ENCODE measurements around the gene LY6G5B.

Gene LY6G5B

GRCh38 chr6:31662124-31662723, 7.6 kb upstream of the LY6G5B start:
- DNase-seq (ENCODE audit: low read depth in 2 of 3, low spot score in 1 of 3): no peak

GRCh38 chr6:31663126-31663960, 6.4 kb upstream of the LY6G5B start:
- no peak for DNase-seq (ENCODE audit: low read depth in 2 of 3, low spot score in 1 of 3)

DNA sequence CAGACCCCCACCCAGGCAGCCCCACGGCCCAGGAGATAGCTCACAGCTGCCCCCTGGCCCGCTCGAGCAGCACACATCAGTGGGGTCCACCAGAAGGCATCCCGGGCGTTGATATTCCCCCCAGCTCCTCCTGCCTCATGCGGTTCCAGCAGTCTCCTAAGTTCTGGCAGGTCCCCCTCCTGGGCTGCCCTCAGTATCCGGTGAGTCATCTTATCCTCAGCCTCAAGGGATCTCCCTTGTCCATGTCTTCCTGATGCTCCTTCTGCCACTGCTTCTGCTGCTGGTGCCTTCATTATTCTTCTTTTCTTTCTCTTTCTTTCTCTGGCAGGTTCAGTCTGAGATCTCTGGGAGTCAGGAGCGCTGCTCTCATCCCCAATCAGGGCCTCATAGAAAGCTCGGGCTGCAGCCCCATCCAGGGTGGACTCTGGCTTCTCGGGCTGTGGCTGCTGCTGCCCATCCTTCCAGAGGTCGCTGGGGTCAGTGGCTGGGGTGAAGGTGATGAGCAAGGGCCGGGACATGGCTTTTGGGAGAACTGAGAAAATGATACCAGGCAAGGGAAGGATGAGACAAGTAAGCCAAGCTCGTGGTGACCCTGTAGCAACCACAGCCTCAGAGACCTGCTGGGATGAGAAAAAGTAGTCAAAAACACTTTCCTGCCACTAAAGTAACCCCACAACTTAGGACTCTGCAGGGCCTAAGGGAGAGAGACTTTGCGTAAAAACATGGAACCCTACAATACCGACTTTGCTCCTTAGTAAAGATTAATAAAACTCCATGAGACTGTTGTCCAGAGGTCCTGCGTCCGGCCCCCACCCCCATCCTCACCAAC, 5.6 kb upstream of the LY6G5B start:
- DNase-seq (ENCODE audit: low read depth in 2 of 3, low spot score in 1 of 3): no peak

GRCh38 chr6:31664790-31665500, 4.8 kb upstream of the LY6G5B start, which contains the start of gene GPANK1:
Gene GPANK1 (minus strand): TSS chr6:31664997. CDS start chr6:31664478, 519 bp downstream.
- DNase-seq (ENCODE audit: low read depth in 2 of 3, low spot score in 1 of 3): peak; percentile 78 to 84 (median 83)

DNA sequence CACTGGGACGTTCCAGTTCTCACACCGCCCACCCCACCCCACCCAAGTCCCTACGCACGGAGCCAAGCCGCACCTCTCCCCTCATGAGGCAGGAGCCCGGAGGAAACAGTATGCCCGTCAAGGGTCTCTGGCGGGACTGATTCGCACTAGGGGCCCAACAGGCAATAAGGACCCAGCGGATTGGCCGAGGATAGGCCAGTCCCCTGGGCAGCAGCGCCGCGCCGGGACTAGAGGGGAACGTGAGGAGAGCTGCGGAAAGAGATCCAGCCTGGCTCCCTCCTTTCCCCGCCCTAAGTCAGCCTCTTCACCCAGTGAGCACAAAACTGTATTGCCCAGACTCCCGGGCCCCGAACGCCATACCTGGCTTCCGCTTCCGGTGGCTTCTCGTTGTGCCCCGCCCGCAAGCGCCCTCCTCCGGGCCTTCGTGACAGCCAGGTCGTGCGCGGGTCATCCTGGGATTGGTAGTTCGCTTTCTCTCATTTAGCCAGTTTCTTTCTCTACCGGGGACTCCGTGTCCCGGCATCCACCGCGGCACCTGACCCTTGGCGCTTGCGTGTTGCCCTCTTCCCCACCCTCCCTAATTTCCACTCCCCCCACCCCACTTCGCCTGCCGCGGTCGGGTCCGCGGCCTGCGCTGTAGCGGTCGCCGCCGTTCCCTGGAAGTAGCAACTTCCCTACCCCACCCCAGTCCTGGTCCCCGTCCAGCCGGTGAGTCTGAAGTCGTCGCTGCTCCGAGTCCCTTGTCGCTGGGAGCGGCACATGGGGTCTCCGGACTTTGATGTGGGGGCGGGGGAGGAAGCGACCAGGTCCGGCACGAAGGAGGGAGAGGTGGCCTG, 4.1 kb upstream of the LY6G5B start, which contains the start of gene CSNK2B:
TSS of gene CSNK2B (plus strand) at position 580 of the 836 bp plus-strand sequence. CDS start 752 bp downstream, outside the sequence.
- peak; percentile 97 to 98 (median 97) for DNase-seq (ENCODE audit: low read depth in 2 of 3, low spot score in 1 of 3)

DNA sequence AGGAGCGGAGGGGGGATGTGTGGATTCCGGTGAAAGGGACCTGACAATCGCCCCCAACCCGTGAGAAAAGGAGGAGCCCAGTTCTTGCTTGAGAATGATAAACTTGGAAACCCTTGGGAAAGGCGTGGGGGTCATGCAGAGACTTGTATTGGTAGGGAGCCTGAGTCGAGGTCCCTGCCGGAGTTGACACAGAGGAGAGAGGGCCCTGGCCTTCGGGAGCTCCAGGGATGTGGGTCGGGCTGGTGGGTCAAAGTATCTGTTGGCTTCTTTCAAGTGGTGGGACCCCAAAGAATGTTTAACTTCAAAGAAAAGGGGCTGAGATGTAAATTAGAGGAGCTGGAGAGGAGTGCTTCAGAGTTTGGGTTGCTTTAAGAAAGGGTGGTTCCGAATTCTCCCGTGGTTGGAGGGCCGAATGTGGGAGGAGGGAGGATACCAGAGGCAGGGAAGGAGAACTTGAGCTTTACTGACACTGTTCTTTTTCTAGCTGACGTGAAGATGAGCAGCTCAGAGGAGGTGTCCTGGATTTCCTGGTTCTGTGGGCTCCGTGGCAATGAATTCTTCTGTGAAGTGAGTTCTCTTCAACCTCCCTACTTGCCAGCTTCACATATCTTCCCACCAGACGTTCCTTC, 3.3 kb upstream of the LY6G5B start:
- no peak for DNase-seq (ENCODE audit: low read depth in 2 of 3, low spot score in 1 of 3)

GRCh38 chr6:31676322-31676903, 6.6 kb downstream of the LY6G5B start:
- no peak for DNase-seq (ENCODE audit: low read depth in 2 of 3, low spot score in 1 of 3)

DNA sequence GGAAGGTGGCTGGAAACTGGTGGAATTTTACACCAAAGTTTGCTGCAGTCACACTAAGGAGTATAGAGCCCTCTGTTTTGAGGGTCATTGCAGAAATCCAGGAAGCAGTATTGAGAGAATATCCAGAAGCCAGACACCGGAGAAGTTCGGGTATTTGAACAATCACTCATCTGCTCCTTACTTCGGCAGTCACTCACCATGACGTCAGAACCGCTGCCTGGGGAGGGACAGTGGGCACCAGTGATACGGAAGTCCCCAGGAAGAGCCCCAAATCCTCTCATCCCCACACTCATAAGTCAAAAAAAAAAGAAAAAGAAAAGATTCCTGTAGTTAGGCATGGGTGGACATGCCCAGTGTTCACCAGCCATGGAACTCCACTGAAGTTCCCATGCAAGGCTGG, 7.1 kb downstream of the LY6G5B start:
- DNase-seq (ENCODE audit: low read depth in 2 of 3, low spot score in 1 of 3): no peak

DNA sequence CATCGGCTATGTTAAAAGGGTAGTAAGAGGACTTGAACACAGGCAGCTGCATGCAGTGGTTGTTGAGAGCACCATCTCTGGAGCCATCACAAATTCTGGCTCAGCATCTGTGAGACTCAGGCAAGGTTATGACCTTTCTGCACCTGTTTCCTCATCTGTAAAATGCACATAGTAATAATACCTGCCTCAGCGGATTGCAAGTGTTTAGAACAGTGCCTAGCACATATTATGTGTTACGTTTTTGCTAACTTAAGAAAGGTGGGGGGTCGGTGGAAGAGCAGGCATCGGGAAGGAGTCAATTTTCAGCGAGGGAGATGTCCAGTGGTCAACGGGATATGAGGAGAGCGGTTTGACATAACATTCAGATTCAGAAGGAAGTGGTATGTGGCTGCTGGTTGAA, 8.2 kb downstream of the LY6G5B start:
- DNase-seq (ENCODE audit: low read depth in 2 of 3, low spot score in 1 of 3): no peak

DNA sequence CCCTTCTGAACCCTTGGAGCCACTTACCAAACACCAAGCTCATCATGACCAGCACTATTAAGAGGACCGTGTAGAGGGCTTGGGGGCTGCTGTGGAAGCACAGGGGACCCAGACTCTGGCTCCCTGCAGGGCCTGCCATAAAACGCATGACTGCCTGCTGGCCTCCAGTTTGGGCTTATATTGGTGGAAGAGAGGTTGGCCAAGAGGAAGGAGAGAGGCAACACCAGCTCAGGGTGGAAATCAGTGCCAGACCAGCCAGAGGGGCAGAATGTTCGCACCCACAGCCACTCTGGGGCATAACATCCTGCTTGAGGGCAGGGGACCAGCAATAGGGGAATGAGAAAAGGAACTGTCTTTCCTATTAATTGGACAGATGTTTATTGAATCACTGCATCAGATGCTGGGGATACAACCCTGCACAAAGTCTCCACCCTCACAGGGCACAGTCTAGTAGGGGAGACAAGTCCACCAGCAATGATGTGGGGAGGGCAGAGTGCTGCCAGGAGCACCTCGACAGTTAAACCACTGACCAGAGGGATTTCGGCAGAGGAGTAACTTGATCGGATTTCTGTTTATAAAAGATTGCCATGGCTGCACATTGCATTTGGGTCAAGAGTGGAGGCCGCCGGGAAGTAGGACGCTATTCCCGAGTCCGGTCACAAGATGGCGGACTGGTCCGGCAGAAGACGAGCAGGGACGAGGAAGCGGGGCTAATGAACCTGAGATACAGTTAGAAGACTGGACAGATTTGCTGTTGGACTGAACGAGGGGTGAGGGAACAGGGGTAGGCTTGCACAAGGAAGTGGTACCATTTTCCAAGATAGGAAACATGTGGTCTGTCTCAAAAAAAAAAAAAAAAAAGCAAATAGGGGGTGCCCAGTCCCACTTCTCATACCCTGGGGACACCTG, 10.7 kb downstream of the LY6G5B start, which contains the start of gene LY6G5C:
TSS of gene LY6G5C (minus strand) at position 842 of the 909 bp plus-strand sequence. CDS start at position 148, 694 bp downstream.
- DNase-seq (ENCODE audit: low read depth in 2 of 3, low spot score in 1 of 3): peak; percentile 45 to 62 (median 58)

DNA sequence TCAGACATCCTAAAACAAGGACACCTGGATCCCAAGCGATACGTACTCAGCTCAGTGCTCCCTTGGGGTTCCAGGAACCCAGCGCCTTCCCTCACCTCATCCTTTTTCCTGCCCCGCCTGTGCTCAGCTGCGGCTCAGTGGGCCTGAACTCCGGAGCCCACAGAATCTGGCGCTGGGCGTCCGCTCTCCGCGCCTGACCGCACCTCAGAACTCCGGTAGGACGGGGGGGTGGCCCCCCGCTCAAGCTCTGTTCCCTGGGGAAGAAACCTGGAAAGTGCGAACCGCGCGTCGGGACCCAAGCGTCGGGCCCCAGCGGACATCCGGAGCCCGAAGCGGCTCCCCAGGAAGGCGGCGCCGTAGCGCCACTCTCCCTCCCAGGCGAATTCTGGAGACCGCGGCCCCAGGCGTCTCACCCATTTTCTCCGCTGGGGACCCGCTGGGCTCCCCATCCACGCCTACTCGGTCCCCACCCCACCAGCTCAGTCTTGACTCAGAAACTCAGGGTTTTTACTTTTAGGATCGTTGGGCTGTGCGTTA, 11.4 kb downstream of the LY6G5B start:
- peak in 2 of 3 donors; percentile 12 to 42 for DNase-seq (ENCODE audit: low read depth in 2 of 3, low spot score in 1 of 3)

- no peak for DNase-seq (ENCODE audit: low read depth in 2 of 3, low spot score in 1 of 3)
These were observed 13.8 kb downstream of the LY6G5B start for GRCh38 chr6:31683591-31683990.

GRCh38 chr6:31686483-31686882, 16.7 kb downstream of the LY6G5B start:
- DNase-seq (ENCODE audit: low read depth in 2 of 3, low spot score in 1 of 3): no peak

- DNase-seq (ENCODE audit: low read depth in 2 of 3, low spot score in 1 of 3): no peak
These were observed 17.5 kb downstream of the LY6G5B start for GRCh38 chr6:31687321-31687720.

- DNase-seq (ENCODE audit: low read depth in 2 of 3, low spot score in 1 of 3): no peak
These were observed 18.3 kb downstream of the LY6G5B start for GRCh38 chr6:31687860-31688693.

- no peak for DNase-seq (ENCODE audit: low read depth in 2 of 3, low spot score in 1 of 3)
These were observed 19.7 kb downstream of the LY6G5B start for GRCh38 chr6:31689249-31690110.
